ENCODE results near the gene TMEM17.

Gene TMEM17

GRCh38 chr2:62472312-62472711, 33.7 kb downstream of the TMEM17 start:
- no peak for DNase-seq (ENCODE audit: low read depth in 2 of 2)

- no peak for DNase-seq (ENCODE audit: low read depth in 2 of 2)
Measured at GRCh38 chr2:62471816-62472215, 34.2 kb downstream of the TMEM17 start.

- no peak for DNase-seq (ENCODE audit: low read depth in 2 of 2)
Measured at GRCh38 chr2:62471404-62471803, 34.6 kb downstream of the TMEM17 start.

- no peak for DNase-seq (ENCODE audit: low read depth in 2 of 2)
Measured at GRCh38 chr2:62469548-62469947, 36.4 kb downstream of the TMEM17 start.

GRCh38 chr2:62469114-62469513, 36.9 kb downstream of the TMEM17 start:
- no peak for DNase-seq (ENCODE audit: low read depth in 2 of 2)

GRCh38 chr2:62467475-62468321, 38.3 kb downstream of the TMEM17 start:
- DNase-seq (ENCODE audit: low read depth in 2 of 2) = no peak

- DNase-seq (ENCODE audit: low read depth in 2 of 2) = no peak
Measured at GRCh38 chr2:62467100-62467474, 38.9 kb downstream of the TMEM17 start.

- no peak for DNase-seq (ENCODE audit: low read depth in 2 of 2)
Measured at GRCh38 chr2:62466503-62466854, 39.5 kb downstream of the TMEM17 start.

GRCh38 chr2:62465741-62466502, 40.1 kb downstream of the TMEM17 start:
- DNase-seq (ENCODE audit: low read depth in 2 of 2) = no peak

GRCh38 chr2:62465039-62465740, 40.8 kb downstream of the TMEM17 start:
- no peak for DNase-seq (ENCODE audit: low read depth in 2 of 2)

- no peak for DNase-seq (ENCODE audit: low read depth in 2 of 2)
Measured at GRCh38 chr2:62464221-62465007, 41.6 kb downstream of the TMEM17 start.

GRCh38 chr2:62462211-62462610, 43.8 kb downstream of the TMEM17 start:
- DNase-seq (ENCODE audit: low read depth in 2 of 2) = no peak

GRCh38 chr2:62461707-62462106, 44.3 kb downstream of the TMEM17 start:
- no peak for DNase-seq (ENCODE audit: low read depth in 2 of 2)

GRCh38 chr2:62461017-62461553, 44.9 kb downstream of the TMEM17 start:
- DNase-seq (ENCODE audit: low read depth in 2 of 2) = no peak

- DNase-seq (ENCODE audit: low read depth in 2 of 2) = no peak
Measured at GRCh38 chr2:62460175-62460574, 45.8 kb downstream of the TMEM17 start.

- no peak for DNase-seq (ENCODE audit: low read depth in 2 of 2)
Measured at GRCh38 chr2:62459672-62460071, 46.3 kb downstream of the TMEM17 start.

- DNase-seq (ENCODE audit: low read depth in 2 of 2) = no peak
Measured at GRCh38 chr2:62459106-62459505, 46.9 kb downstream of the TMEM17 start.

- no peak for DNase-seq (ENCODE audit: low read depth in 2 of 2)
Measured at GRCh38 chr2:62458671-62459081, 47.3 kb downstream of the TMEM17 start.

- no peak for DNase-seq (ENCODE audit: low read depth in 2 of 2)
Measured at GRCh38 chr2:62458206-62458641, 47.8 kb downstream of the TMEM17 start.

- DNase-seq (ENCODE audit: low read depth in 2 of 2) = no peak
Measured at GRCh38 chr2:62457556-62457955, 48.4 kb downstream of the TMEM17 start.

All from activated CD8-positive, alpha-beta memory T cell treated with anti-CD3 and anti-CD28 coated beads for 4 hours (primary cell).